GM18508 (cell line): ENCODE data around the gene GHR.
"Not testable (repeated sequence)": the region's sequence is repeated elsewhere in the genome, so short reads cannot be mapped to it uniquely, and the experiment has no call there.

Experiments used
- ATAC-seq: cut with Tn5 transposase; IDR thresholded peaks from one replicate; pipeline ENCODE4 v1.9.1; 2021; ENCODE audit warnings: moderate number of reproducible peaks; ENCODE audit not compliant: insufficient read depth, unreplicated experiment

The GHR gene

GRCh38 chr5:42634575-42634974, 211.3 kb downstream of the GHR start:
- no peak for ATAC-seq

GRCh38 chr5:42636425-42636824, 213.2 kb downstream of the GHR start:
- ATAC-seq: no peak

- no peak for ATAC-seq
Measured at GRCh38 chr5:42636946-42637345, 213.7 kb downstream of the GHR start.

GRCh38 chr5:42638972-42639371, 215.7 kb downstream of the GHR start:
- ATAC-seq: no peak

GRCh38 chr5:42640835-42641234, 217.6 kb downstream of the GHR start:
- no peak for ATAC-seq

GRCh38 chr5:42641336-42642005, 218.2 kb downstream of the GHR start:
- no peak for ATAC-seq

- ATAC-seq: no peak
Measured at GRCh38 chr5:42642006-42642405, 218.8 kb downstream of the GHR start.

- no peak for ATAC-seq
Measured at GRCh38 chr5:42643360-42643759, 220.1 kb downstream of the GHR start.

- no peak for ATAC-seq
Measured at GRCh38 chr5:42645138-42645537, 221.9 kb downstream of the GHR start.

- no peak for ATAC-seq
Measured at GRCh38 chr5:42648036-42648435, 224.8 kb downstream of the GHR start.

- no peak for ATAC-seq
Measured at GRCh38 chr5:42648915-42649314, 225.7 kb downstream of the GHR start.

- ATAC-seq: no peak
Measured at GRCh38 chr5:42650084-42650483, 226.8 kb downstream of the GHR start.

- ATAC-seq: no peak
Measured at GRCh38 chr5:42653705-42654104, 230.5 kb downstream of the GHR start.

- no peak for ATAC-seq
Measured at GRCh38 chr5:42654645-42655044, 231.4 kb downstream of the GHR start.

GRCh38 chr5:42655982-42656650, 232.9 kb downstream of the GHR start:
- ATAC-seq: no peak

- ATAC-seq: no peak
Measured at GRCh38 chr5:42656651-42657015, 233.4 kb downstream of the GHR start.

GRCh38 chr5:42659869-42660268, 236.6 kb downstream of the GHR start:
- not testable (repeated sequence) for ATAC-seq

- no peak for ATAC-seq
Measured at GRCh38 chr5:42665857-42666256, 242.6 kb downstream of the GHR start.

GRCh38 chr5:42666869-42667268, 243.6 kb downstream of the GHR start:
- ATAC-seq: no peak

- ATAC-seq: no peak
Measured at GRCh38 chr5:42668254-42668653, 245.0 kb downstream of the GHR start.

GRCh38 chr5:42672925-42673324, 249.7 kb downstream of the GHR start:
- no peak for ATAC-seq

GRCh38 chr5:42675602-42676001, 252.4 kb downstream of the GHR start:
- ATAC-seq: no peak
